ENCODE results near the gene RSPH10B. TPM values are rescaled to one million over a fixed set of nuclear protein-coding genes. Genes with fewer than 3 reads are reported as not detected.
A peak's percentile ranks its signal among the peaks of the same experiment; 100 is the strongest.
"Not testable (repeated sequence)": the region's sequence is repeated elsewhere in the genome, so short reads cannot be mapped to it uniquely, and the experiment has no call there.

Gene RSPH10B
- total and polyA plus RNA-seq, 3 donors from 2014 or later, result 19.0 to 54.7 (median 53.0) TPM

DNA sequence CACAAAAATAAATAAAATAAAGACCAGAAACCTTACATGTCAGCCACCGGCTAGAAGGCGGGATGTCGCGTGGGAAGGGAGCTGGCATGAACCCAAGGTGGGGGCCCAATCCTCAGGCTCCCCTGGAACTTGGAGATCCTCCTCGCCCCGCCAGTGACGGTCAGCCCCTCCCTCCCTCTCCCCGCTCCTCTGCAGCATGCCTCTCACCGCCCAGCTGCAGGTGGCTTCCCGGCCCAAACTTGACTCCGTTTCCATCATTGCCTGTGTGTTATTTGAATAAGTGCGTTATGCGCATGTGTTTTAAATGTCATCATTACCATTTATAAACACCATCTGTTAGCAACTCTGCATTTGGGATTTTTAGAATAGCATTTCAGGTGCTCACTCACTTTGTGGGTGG lies 7.3 kb downstream of the RSPH10B start:
- H3K36me3 ChIP-seq (ENCODE audit: low read depth, missing control alignments); H3K27me3 ChIP-seq; H3K4me1 ChIP-seq; DNase-seq; H3K27ac ChIP-seq; H3K4me3 ChIP-seq; H3K9me3 ChIP-seq; intact Hi-C loops (cut with DNase I; ENCODE audit: low total_unique reads): not testable (repeated sequence)
- WGBS, 2 donors, result 53% methylated on average over 3 of the region's 13 CpGs; no CpG with 5 or more reads in 1 of the 2 donors

DNA sequence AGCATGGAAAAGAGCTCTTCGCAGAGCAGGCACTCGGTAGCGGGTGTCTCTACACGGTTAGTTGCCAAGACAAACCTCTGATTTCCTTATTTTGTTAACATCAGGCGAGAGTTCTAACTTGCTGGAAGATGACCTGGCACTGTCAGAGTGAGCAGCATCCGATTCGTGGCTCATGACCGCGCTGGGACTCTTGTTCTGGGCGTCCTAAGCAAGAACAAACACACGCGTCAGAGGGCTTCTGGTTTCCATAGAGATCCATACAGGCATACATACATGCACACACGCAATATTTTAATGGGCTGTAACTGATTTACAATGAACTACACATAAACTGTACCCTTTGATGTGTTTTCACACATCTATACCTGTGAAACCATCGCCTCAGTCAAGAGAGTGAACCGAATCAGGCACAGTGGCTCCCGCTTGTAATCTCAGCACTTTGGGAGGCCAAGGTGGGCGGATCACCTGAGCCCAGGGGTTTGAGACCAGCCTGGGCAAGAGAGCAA lies 35.5 kb downstream of the RSPH10B start:
- H3K4me3 ChIP-seq; H3K27me3 ChIP-seq; H3K9me3 ChIP-seq; H3K36me3 ChIP-seq (ENCODE audit: low read depth, missing control alignments); intact Hi-C loops (cut with DNase I; ENCODE audit: low total_unique reads); H3K4me1 ChIP-seq; DNase-seq; H3K27ac ChIP-seq: not testable (repeated sequence)
- WGBS, 2 donors, result no CpG with 5 or more reads among the region's 17 CpGs

- H3K27ac ChIP-seq; H3K4me1 ChIP-seq; H3K4me3 ChIP-seq; H3K9me3 ChIP-seq; H3K36me3 ChIP-seq (ENCODE audit: low read depth, missing control alignments); H3K27me3 ChIP-seq; intact Hi-C loops (cut with DNase I; ENCODE audit: low total_unique reads): not testable (repeated sequence)
- peak; percentile 67 for DNase-seq
- 43 to 71% methylated on average over 4 to 8 of the region's 13 CpGs for WGBS, 2 donors
Measured at GRCh38 chr7:5931905-5932644, 38.4 kb downstream of the RSPH10B start.

- H3K4me3 ChIP-seq; H3K36me3 ChIP-seq (ENCODE audit: low read depth, missing control alignments); H3K9me3 ChIP-seq; H3K27ac ChIP-seq; intact Hi-C loops (cut with DNase I; ENCODE audit: low total_unique reads); H3K4me1 ChIP-seq; DNase-seq; H3K27me3 ChIP-seq: not testable (repeated sequence)
- WGBS, 2 donors, result 93 to 96% methylated on average over 14 of the region's 14 CpGs
Measured at GRCh38 chr7:5931250-5931649, 39.2 kb downstream of the RSPH10B start.

GRCh38 chr7:5930290-5930689 lies 40.2 kb downstream of the RSPH10B start:
- H3K36me3 ChIP-seq (ENCODE audit: low read depth, missing control alignments); H3K4me1 ChIP-seq; H3K27ac ChIP-seq; H3K9me3 ChIP-seq; H3K27me3 ChIP-seq; DNase-seq; H3K4me3 ChIP-seq; intact Hi-C loops (cut with DNase I; ENCODE audit: low total_unique reads): not testable (repeated sequence)
- WGBS, 2 donors, result no CpG with 5 or more reads among the region's 10 CpGs

DNA sequence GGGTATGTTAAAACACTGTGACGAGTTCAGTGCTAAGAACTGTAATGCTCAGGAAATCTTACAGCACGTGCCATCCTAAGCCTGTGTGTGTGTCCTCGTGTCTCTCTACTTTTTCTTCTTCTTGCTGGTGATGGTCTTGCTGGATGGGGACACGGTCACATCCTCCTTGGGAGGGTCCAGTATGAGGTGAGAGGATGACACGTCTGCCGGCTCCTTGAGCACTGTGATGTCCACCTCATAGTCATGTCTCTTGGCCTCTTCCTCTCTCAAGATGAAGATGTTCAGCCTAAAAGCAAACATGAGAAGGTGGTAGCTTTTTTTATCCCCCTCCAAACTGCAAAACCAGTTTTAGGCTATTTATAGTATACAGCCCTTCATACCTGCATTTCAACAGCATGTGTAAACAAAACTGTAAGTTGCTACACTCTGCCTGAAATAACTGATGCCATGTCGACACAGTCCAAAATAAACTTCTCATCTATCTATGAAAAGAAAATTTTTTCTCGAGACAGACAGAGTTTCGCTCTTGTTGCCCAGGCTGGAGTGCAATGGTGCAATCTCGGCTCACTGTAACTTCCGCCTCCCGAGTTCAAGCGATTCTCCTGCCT lies 44.1 kb downstream of the RSPH10B start:
- not testable (repeated sequence) for H3K27me3 ChIP-seq

GRCh38 chr7:5924630-5925029 lies 45.9 kb downstream of the RSPH10B start:
- intact Hi-C loops (cut with DNase I; ENCODE audit: low total_unique reads); H3K27me3 ChIP-seq; H3K4me3 ChIP-seq; DNase-seq; H3K9me3 ChIP-seq; H3K27ac ChIP-seq; H3K36me3 ChIP-seq (ENCODE audit: low read depth, missing control alignments); H3K4me1 ChIP-seq: not testable (repeated sequence)
- WGBS, 2 donors, result no CpG with 5 or more reads among the region's 12 CpGs

More for the DNA sequence above, 44.1 kb downstream of the RSPH10B start:
- H3K27ac ChIP-seq; intact Hi-C loops (cut with DNase I; ENCODE audit: low total_unique reads); H3K4me1 ChIP-seq; H3K36me3 ChIP-seq (ENCODE audit: low read depth, missing control alignments); H3K9me3 ChIP-seq; H3K4me3 ChIP-seq; DNase-seq: not testable (repeated sequence)
- WGBS, 2 donors, result no CpG with 5 or more reads among the region's 13 CpGs

DNA sequence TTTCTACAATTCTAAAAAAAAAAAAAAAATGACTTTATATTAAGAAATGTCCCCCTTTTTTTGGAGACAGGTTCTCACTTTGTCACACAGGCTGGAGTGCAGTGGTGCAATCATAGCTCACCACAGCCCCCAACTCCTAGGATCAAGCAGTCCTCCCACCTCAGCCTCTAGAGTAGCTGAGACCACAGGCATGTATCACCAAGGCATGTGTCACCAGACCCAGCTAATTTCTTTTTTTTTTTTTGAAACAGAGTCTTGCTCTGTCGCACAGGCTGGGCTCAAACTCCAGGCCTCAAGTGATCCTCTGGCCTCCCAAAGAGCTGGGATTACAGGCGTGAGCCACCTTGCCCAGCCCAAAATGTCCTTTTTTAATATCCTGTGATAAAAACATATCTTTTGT lies 46.3 kb downstream of the RSPH10B start:
- H3K36me3 ChIP-seq (ENCODE audit: low read depth, missing control alignments); H3K27ac ChIP-seq; H3K4me3 ChIP-seq; H3K9me3 ChIP-seq; intact Hi-C loops (cut with DNase I; ENCODE audit: low total_unique reads); DNase-seq; H3K27me3 ChIP-seq; H3K4me1 ChIP-seq: not testable (repeated sequence)
- WGBS, 2 donors, result 80% methylated on average over 1 of the region's 2 CpGs; no CpG with 5 or more reads in 1 of the 2 donors

DNA sequence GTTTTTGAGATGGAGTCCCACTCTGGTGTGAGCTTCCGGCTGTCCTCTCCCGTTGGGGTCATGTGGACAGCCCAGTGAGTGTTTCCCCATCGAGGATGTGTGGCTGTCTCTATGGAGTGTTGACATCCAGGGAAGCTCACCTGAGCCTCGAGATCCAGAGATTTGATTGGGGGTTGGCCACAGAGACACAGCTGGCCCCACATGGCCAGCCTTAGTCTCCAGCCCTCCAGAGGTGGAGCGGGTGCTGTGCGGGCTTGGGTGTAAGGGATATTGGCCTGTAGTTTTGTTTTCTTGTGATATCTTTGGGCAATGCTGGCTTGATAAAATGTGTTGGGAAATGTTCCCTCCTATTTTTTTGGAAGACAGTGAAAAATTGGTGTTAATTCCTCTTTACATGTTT lies 54.0 kb downstream of the RSPH10B start:
- H3K36me3 ChIP-seq (ENCODE audit: low read depth, missing control alignments); intact Hi-C loops (cut with DNase I; ENCODE audit: low total_unique reads); H3K27ac ChIP-seq; H3K9me3 ChIP-seq; H3K27me3 ChIP-seq; H3K4me3 ChIP-seq; DNase-seq; H3K4me1 ChIP-seq: not testable (repeated sequence)
- 81 to 89% methylated on average over 3 to 4 of the region's 6 CpGs for WGBS, 2 donors

DNA sequence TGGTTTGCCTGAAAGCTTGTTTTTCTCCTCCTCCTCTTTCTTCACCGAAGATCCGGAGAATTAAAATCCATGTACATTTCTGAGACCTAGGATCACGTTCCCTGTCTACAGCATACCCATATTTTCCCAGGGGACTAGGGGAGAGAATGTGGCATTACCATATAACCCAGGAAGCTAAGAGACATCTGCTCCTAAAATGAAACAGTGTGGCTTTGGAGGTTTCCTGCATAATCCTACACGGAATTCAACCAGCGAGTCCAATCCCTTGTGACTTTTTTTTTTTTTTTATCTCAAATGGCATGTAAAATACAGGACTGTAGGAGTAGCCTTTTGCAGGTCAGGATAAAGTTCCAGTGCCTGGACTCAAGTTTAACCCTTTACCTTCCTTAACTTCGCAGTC lies 61.7 kb downstream of the RSPH10B start:
- H3K4me3 ChIP-seq; H3K27ac ChIP-seq; H3K4me1 ChIP-seq; H3K36me3 ChIP-seq (ENCODE audit: low read depth, missing control alignments); intact Hi-C loops (cut with DNase I; ENCODE audit: low total_unique reads); DNase-seq; H3K27me3 ChIP-seq; H3K9me3 ChIP-seq: not testable (repeated sequence)
- 69 to 80% methylated on average over 6 of the region's 6 CpGs for WGBS, 2 donors

DNA sequence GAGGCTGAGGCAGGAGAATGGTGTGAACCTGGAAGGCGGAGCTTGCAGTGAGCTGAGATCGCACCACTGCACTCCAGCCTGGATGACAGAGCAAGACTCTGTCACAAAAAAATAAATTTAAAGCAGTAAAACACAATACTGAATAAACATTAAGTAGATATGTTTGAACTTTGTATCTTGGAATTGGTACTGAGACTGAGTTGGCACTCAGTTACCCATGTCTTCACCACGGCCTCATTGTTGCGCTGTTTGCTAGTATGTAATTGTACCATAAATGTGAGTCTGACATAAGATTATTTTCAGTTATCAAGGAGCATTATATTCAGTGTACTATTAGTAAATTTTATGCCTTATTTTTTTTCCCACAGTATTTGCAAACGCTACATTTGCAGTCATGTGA lies 65.8 kb downstream of the RSPH10B start:
- H3K27ac ChIP-seq; H3K4me1 ChIP-seq; DNase-seq; H3K27me3 ChIP-seq; H3K9me3 ChIP-seq; H3K36me3 ChIP-seq (ENCODE audit: low read depth, missing control alignments); intact Hi-C loops (cut with DNase I; ENCODE audit: low total_unique reads); H3K4me3 ChIP-seq: not testable (repeated sequence)
- 88 to 92% methylated on average over 5 of the region's 5 CpGs for WGBS, 2 donors

DNA sequence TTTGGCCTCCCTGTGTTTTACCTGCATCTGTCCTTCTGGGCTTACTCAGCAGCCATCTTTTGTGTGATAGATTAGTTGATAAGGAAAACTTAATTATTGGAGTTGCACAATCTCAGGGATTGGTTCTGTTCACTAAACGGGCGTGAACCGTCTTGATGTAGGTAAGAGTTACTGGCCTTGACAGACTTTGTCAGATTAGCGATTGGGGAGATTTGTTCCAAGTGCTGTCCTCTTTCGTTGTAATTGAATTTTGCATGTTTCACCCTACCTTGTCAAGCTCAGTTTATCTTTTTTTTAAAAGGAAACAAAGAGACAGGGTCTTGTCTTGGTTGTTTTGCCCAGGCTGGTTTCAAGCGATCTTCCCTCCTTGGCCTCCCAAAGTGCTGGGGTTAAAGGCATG lies 67.5 kb downstream of the RSPH10B start:
- H3K9me3 ChIP-seq; H3K36me3 ChIP-seq (ENCODE audit: low read depth, missing control alignments); intact Hi-C loops (cut with DNase I; ENCODE audit: low total_unique reads); H3K4me3 ChIP-seq; H3K4me1 ChIP-seq; H3K27ac ChIP-seq; DNase-seq; H3K27me3 ChIP-seq: not testable (repeated sequence)
- whole genome bisulfite sequencing, 2 donors, result 92 to 94% methylated on average over 6 of the region's 6 CpGs
